A549 treated with ZK216348 at 1 μM for 4 hours (cell line): ENCODE measurements around the gene CNOT1. TPM values are rescaled to one million over a fixed set of nuclear protein-coding genes. Genes with fewer than 3 reads are reported as not detected.

Source experiments
- total RNA-seq: library from RNA; stranded (reverse); fragments of 200-300 nt; extraction: Qiagen RNA extraction; gene quantifications from 5 replicates; pipeline ENCODE4 v1.2.3, GENCODE V29; 2022; ENCODE audit warnings: low read depth

The CNOT1 gene
- 130 to 176 TPM (median 144 TPM) in 5 replicates for total RNA-seq

DNA sequence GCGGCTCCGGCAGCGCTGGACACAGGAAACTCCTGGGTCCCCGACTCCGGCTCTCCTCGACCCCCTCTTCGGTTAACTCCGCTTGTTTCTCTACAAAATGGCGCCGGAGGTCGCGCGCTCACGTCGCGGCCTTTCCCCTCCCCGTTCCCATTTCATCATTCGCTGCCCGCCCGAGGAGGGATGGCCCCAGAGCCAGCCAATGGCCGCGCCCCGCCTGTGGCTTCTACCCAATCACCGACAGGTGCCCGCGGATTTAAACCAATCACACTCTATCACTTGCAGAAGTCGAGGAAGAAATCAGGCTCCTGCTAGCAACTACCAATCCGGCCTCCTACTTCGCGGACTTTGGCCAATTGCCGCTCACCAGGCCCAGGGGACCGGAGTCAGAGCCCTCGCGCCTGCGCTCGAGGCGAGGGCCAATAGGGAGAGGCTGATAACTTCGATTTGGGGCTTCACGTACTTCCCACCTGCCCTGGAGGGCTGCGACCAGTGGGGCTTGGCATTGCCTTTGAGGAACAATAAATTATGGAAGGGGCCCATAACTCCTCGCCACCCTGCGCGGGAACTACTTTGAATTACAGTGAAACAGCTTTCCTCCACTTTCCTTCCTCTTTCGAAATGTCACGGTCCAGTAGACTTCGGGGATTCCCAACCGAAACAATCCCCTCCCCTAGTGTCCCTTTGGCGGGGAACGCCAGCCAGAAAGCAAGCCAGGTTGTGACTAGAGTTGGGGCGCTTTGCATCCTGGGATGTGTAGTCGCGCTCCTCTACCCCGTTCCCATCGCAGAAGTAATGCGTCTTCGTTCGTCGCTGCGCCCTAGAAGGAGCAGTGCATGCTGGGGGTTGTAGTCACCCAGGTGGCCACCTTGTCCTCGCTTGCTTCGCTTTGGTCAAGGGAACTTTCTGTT, at the start of gene CNOT1:
Gene CNOT1 (minus strand): TSS at position 94 of the 908 bp plus-strand sequence. CDS start 30,489 bp downstream, outside the sequence.

DNA sequence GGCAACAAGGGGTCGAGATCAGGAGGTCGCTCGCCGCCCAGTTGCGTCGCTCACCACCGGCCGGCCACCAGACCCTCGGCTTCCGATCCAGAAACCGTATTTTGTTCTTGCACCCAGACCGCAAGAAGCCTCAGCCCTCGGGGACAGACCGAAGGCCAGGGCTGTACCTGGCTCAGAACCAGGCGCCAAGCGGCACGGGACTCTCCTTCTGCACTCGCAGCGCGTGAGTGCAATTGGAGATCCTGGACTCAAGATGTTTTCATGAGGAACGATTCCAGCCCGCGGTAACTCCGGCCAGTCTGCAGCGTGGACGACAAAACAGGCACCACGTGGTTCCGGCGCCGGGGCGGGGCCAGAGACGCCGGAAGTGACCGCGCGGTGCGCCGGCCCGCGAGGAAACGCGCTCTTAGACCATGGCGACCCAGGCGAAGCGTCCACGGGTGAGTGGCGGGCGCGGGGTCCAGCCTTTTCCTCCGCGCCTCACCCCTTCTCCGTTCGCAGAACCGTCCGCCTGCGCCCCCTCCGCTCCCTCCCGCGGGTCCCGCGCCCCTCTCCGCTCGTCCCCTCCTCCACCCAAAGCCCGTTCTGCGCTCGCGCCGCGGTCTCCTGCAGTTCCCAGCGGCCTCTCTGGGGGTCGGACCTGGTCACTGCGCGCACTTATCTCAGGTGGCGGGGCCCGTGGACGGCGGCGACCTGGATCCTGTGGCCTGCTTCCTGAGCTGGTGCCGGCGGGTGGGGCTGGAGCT, 114.3 kb downstream of the CNOT1 start, which contains the start of gene SETD6:
Gene SETD6 (plus strand): TSS at position 393 of the 746 bp plus-strand sequence. CDS start 21 bp downstream, at position 414.

DNA sequence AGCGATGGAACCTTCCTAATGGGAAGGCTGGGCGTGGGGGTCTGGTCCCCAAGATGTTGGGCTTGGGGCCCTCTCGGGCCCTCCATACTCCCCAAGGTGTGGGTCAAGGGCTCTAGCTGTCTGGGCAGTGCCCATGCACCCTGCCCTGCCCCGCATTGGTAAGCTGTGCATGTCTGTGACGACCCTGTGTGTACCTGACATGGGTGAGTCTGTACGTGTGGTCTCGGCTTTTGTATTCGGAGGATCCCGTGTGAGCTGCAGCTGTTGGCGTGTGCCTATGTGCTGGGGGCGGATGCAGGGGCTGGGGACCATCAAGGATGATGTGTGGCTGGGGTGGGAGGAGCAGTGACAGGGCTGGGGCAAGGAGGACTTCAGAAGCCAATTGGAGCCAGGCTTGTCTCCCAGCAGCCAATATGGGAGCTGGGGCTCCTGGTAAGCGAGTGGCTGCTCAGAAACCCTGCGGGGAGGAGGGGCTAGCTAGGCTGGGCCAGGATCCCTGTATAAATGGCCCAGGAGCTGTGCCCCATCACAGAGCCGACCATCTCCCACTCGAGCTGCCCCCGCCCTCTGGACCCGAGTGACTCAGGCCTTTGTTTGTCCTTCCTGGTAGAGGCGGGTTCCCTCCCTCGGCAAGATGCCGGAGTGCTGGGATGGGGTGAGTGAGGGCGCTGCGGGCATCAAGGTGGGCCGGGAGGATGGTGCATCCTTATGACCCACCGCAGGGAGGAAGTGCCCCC, 129.8 kb downstream of the CNOT1 start, which contains the start of gene NDRG4:
Gene NDRG4 (plus strand): TSS at position 529 of the 737 bp plus-strand sequence. CDS start 106 bp downstream, at position 635.

Other genes starting within 250 kb of the CNOT1 start
- gene GINS3, start 237.4 kb downstream of the CNOT1 start, total RNA-seq, result 20.2 to 22.4 TPM (median 21.6 TPM) in 5 replicates
- 22.3 to 27.5 TPM (median 23.6 TPM) in 5 replicates for gene NDRG4, start 129.7 kb downstream of the CNOT1 start, total RNA-seq
- 11.5 to 17.3 TPM (median 14.2 TPM) in 5 replicates for gene SETD6, start 114.3 kb downstream of the CNOT1 start, total RNA-seq
- 18.2 to 22.2 TPM (median 18.7 TPM) in 5 replicates for gene SLC38A7, start 54.9 kb upstream of the CNOT1 start, total RNA-seq
- 164 to 183 TPM (median 175 TPM) in 5 replicates for gene GOT2, start 104.5 kb upstream of the CNOT1 start, total RNA-seq